GM19043 (cell line): ENCODE measurements around the gene BUB3.

Source experiments
- ATAC-seq: cut with Tn5 transposase; IDR thresholded peaks from one replicate; pipeline ENCODE4 v1.9.1; 2021; ENCODE audit warnings: low read depth; ENCODE audit not compliant: unreplicated experiment

The BUB3 gene

DNA sequence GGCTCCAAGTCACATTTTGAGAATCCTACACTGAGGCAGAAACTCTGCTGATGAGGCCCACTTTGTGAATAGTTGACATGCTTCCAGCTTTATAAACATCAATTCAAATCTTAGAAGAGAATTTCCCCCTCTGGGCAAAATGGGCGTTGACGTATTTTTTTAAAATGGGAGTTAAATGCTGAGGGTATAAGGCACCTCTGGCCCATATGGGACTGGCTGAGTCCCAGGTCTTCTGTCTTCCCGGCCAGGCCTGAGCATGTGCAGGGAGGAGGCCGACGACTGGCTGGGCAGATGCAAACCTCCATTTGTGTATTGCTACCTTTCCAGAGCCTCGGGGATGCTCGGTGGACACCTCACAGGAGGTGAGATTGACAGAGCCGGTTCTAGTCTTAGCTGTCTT is 37.7 kb downstream of the BUB3 start:
- ATAC-seq, result no peak

DNA sequence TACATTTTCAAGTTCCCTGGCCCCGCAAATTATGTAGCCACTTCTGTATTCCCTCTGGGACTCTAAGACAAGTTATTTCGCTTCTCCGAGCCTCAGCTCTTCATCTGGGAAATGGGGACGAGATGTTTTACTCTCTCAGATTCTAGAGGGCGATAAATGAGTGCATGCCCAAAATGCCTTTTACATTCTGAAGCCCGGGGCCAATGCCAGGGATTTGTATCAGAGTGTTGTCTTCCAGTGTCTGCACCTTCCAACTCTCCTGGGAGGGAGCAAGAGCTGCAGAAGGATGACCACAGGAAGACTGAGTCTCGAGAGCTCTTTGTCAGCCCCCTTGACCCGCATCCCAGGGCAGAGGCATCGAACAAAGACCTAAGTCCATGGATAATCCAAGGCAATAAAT is 39.9 kb downstream of the BUB3 start:
- ATAC-seq, result no peak

DNA sequence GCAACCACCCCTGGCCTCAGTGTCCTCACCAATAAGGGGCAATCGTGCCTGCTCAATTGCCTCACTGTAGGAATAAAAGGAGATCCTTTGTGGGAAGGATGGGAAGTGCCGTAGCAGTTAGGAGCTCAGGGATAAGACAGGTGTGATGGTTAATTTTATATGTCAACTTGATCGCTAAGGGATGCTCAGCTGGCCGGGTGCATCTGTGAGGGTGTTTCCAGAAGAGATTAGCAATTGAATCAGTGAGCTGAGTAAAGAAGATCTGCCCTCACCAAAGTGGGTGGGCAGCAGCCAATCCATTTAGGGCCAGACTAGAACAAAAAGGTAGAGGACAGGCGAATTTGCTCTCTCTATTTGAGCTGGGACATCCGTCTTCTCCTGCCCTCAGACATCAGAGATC is 46.3 kb downstream of the BUB3 start:
- no peak for ATAC-seq

DNA sequence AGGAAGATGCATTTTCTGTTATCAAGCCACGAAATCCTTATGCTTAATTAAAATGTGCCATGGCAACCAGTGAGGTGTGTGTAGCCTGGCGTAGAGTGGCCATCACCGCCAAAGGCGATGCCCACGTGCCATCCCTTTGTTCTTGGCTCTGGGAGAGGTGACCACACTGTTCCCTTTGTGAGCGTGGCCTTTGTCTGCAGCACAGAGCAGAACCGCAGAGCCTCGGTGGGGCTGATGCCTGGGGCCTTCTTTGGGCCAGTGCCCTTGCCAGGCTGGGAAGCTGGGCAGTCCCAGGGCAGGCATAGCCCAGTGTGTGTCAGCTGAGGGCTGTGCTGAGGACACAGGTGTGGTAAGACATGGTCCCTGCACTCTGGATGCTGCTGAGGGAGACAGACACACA is 48.3 kb downstream of the BUB3 start:
- no peak for ATAC-seq

DNA sequence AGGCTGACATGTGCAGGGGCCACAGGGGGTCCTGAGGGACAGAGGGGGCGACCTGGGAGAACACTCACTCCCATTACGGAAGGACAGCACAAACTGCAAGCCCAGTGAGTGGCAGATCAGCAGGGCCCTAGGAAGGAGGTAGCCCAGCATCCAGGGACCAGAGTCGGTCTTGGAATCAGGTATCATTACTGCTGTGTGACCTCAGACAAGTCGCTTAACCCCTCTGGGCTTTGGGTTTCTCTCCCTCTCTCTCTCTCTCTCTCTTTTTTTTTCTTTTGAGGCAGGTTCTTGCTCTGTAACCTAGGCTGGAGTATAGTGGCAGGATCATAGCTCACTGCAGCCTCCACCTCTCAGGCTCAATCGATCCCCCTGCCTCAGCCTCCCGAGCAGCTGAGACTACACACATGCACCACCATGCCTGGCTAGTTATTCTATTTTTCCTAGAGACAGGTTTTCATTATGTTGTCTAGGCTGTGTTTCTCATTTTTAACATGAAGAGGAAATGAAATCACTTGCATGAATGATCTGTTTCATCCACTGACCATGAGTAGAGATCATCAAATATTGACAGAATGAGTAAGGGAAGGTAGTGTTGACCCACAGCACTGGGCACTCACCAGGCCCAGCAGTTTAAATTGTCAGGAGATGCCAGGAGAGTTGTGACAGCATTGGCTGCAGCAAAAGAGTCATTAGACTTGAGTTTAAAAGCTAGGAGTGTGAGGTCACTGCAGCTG is 49.4 kb downstream of the BUB3 start:
- no peak for ATAC-seq

DNA sequence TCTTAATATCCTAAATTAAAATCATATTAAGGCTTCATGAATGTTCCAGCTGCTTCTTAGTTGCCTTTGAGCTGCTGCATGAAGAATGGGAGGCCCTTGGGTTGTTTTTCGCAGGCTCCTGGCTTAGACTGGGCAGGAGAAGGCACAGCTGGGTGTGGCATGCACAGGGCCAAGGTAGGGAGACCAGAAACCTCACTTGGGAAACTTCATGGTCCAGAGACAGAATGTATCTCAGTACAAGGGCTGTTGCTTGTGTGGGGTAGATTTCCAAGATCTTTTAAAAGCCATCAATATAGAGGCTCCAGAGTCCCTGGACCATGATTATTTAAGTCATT is 49.9 kb downstream of the BUB3 start:
- no peak for ATAC-seq

DNA sequence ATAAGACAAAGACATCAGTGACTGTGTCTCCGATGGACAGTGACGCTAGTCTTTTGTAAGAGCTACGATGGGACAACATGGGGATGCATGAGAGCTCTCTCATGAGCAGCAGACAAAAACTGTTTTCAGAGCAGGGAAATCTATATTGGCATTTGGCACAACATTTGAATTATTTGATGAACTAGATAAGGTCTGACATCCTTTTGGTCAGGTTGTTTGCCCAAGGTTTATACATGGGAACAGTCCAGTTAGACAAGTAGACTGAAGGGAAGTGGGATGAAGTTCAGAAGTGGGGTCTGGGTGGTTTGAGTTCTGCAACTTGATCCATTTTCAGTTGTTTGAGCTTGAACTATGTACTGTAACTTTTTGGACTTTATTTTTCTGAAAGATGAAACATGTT is 50.8 kb downstream of the BUB3 start:
- ATAC-seq, result no peak

DNA sequence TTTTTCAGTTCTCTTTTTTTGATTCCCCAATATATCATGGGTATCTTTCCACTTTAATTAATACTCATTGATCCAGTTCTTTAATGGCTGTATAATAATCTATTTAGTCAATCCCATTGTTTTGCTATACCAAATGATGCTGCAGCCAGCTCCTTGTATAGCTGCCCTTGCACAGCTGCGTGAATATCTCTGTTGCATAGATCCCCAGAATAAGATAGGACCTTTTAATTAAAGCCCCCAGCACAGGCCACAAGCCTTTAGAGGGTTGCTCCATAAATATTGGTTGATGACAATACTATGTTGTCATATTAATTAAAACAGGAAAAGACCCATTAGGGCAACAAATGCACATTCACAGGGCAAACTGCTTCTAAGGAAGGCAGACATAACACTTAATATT is 57.9 kb downstream of the BUB3 start:
- no peak for ATAC-seq

DNA sequence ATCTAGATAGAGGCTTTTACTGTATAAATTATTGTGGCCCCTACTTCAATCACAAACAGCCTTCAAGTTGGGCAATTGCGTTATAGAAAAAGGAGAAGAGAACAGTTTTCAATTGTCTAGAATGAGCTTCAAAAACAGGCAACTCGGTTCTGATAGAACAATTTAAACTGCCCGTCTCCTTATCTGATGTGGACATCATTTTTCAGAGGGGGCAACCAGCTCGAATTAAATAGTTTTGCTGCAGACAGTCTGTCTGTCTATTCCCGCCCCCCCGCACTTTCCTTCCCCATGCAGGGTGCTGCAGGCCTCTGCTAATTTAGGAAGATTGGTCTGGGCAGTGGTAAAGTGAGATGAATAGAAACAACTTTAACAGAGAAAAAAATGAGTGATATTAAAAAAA is 58.4 kb downstream of the BUB3 start:
- no peak for ATAC-seq

DNA sequence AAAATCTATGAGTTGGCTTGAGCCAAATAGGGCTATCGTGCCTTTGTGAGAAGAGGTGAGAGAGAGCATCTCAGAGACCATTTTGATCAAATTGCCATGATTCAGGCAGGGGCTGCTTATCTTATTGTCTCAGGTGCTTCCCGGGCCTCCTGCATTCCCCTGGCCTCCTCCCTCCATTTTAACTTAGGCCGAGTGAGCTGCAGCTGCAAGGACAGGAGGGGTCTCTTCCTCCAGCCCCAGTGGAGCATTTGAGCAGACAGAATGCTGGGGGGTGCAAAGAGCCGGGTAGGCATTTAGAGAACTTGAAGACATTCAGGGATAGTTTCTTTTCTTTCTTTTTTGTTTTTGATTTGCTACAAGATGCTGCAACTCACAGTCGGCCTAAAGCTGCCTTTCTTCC is 59.0 kb downstream of the BUB3 start:
- no peak for ATAC-seq
